ENCODE results near the gene SCRT2.

Gene SCRT2

GRCh38 chr20:687468-688203 lies 12.0 kb upstream of the SCRT2 start:
- peaks cover 9% of the 10 kb centered on the region for H3K27me3 ChIP-seq (ENCODE audit: control insufficient read depth, low read length)
- no peaks in the 10 kb centered on the region for H3K79me2 ChIP-seq (ENCODE audit: control insufficient read depth, low read length)
- H3K9me3 ChIP-seq (ENCODE audit: control insufficient read depth, insufficient read depth, low read length) = no peaks in the 10 kb centered on the region
- no peaks in the 10 kb centered on the region for H3K9me2 ChIP-seq (replicated peaks; ENCODE audit: control insufficient read depth, low read length)
- H3F3A ChIP-seq (ENCODE audit: control insufficient read depth, insufficient read depth) = no peaks in the 10 kb centered on the region
- H4K20me1 ChIP-seq (ENCODE audit: control insufficient read depth, insufficient read depth, low read depth, low read length) = no peaks in the 10 kb centered on the region
- no peak overlapping the region for H3K4me2 ChIP-seq (ENCODE audit: low read length)
- H3K4me3 ChIP-seq (ENCODE audit: low read length) = no peak overlapping the region
- no peaks in the 10 kb centered on the region for H3K4me1 ChIP-seq (ENCODE audit: control insufficient read depth, low read length)
- no peak overlapping the region for H3K27ac ChIP-seq (ENCODE audit: low read depth, low read length)
- H3K36me3 ChIP-seq (ENCODE audit: control insufficient read depth, low read length) = no peaks in the 10 kb centered on the region
- TF ChIP-seq EZH2phosphoT487 (IDR thresholded peaks at IDR 0.05; ENCODE audit: borderline replicate concordance, low read length) (no peak), CTCF (IDR thresholded peaks at IDR 0.05; ENCODE audit: low read depth, low read length, poor library complexity, severe bottlenecking) (no peak)

DNA sequence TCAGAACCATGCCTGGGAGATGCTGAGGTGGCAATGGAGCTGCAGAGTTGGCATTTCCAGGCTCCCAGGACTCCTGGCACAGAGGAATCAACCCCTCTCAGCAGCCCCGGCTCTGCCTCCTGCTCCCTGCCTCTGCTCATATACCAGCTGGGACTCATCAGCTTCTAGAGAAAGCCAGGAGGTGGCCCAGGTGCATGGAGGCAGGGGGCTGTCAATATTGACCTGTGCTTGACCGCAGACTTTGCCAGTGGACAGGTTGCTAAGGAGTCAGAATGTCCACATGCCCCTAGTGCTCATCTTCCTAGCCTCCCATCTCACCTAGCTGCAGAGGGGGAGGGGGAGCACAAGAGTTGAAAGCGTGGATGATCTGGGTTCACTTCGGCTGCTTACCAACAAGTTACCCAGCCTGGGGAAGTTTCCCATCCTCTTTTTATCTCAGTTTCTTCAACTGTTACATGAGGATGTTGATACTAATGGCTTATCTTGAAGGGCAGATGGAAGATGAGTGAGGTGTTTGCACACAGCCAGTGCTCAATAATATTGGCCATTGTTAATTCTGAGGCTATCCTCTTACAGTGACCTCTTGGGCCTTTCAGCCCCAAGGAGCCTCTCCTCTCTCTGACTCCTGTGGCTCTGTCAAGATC lies 9.2 kb upstream of the SCRT2 start:
- Histone ChIP-seq H3K4me1 (ENCODE audit: control insufficient read depth, low read length) (no peaks in the 10 kb centered on the region), H3K79me2 (ENCODE audit: control insufficient read depth, low read length) (no peaks in the 10 kb centered on the region), H3K4me2 (ENCODE audit: low read length) (no peak overlapping the region), H3K9me2 (replicated peaks; ENCODE audit: control insufficient read depth, low read length) (no peaks in the 10 kb centered on the region), H3K9me3 (ENCODE audit: control insufficient read depth, insufficient read depth, low read length) (no peaks in the 10 kb centered on the region), H3K27ac (ENCODE audit: low read depth, low read length) (no peak overlapping the region), H3K4me3 (ENCODE audit: low read length) (no peak overlapping the region), H3F3A (ENCODE audit: control insufficient read depth, insufficient read depth) (no peaks in the 10 kb centered on the region), H3K27me3 (ENCODE audit: control insufficient read depth, low read length) (peaks cover 6% of the 10 kb centered on the region; the same call in 1 of the 2 replicates), H3K36me3 (ENCODE audit: control insufficient read depth, low read length) (no peaks in the 10 kb centered on the region), H4K20me1 (ENCODE audit: control insufficient read depth, insufficient read depth, low read depth, low read length) (no peaks in the 10 kb centered on the region)
- TF ChIP-seq CTCF (IDR thresholded peaks at IDR 0.05; ENCODE audit: low read depth, low read length, poor library complexity, severe bottlenecking) (no peak), EZH2phosphoT487 (IDR thresholded peaks at IDR 0.05; ENCODE audit: borderline replicate concordance, low read length) (no peak)

DNA sequence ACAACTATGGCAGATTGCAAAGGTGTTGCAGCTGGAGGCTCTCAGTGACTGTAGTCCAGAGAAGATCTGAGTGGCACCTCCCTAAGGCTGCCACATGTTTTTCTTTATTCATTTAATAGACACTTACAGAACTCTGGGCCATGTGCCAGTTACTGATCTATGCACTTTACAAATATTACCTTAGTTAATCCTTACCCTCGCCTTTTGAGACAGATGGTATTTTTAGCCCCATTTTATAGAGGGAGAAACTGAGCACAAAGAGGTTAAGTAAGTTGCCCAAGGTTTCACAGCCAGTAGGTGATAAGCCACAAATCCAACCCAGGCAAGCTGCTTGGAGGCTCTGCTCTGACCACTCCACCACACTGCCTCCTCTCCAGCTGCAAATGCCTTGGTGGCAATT lies 6.5 kb upstream of the SCRT2 start:
- H4K20me1 ChIP-seq (ENCODE audit: control insufficient read depth, insufficient read depth, low read depth, low read length) = no peaks in the 10 kb centered on the region
- no peak overlapping the region for H3K27ac ChIP-seq (ENCODE audit: low read depth, low read length)
- H3K27me3 ChIP-seq (ENCODE audit: control insufficient read depth, low read length) = peaks cover 14% of the 10 kb centered on the region; the same call in 1 of the 2 replicates
- no peaks in the 10 kb centered on the region for H3K79me2 ChIP-seq (ENCODE audit: control insufficient read depth, low read length)
- no peaks in the 10 kb centered on the region for H3K9me2 ChIP-seq (replicated peaks; ENCODE audit: control insufficient read depth, low read length)
- no peak overlapping the region for H3K4me3 ChIP-seq (ENCODE audit: low read length)
- no peaks in the 10 kb centered on the region for H3K9me3 ChIP-seq (ENCODE audit: control insufficient read depth, insufficient read depth, low read length)
- H3K36me3 ChIP-seq (ENCODE audit: control insufficient read depth, low read length) = no peaks in the 10 kb centered on the region
- H3K4me2 ChIP-seq (ENCODE audit: low read length) = no peak overlapping the region
- TF ChIP-seq EZH2phosphoT487 (IDR thresholded peaks at IDR 0.05; ENCODE audit: borderline replicate concordance, low read length) (no peak), CTCF (IDR thresholded peaks at IDR 0.05; ENCODE audit: low read depth, low read length, poor library complexity, severe bottlenecking) (no peak)
- H3K4me1 ChIP-seq (ENCODE audit: control insufficient read depth, low read length) = no peaks in the 10 kb centered on the region
- no peaks in the 10 kb centered on the region for H3F3A ChIP-seq (ENCODE audit: control insufficient read depth, insufficient read depth)
